ENCODE data around the gene PBX1. TPM values are rescaled to one million over a fixed set of nuclear protein-coding genes. Genes with fewer than 3 reads are reported as not detected.
"Not testable (repeated sequence)": the region's sequence is repeated elsewhere in the genome, so short reads cannot be mapped to it uniquely, and the experiment has no call there.

The PBX1 gene
- total RNA-seq, 2 experiments from 2014 or later, result 0.18 to 0.37 TPM

DNA sequence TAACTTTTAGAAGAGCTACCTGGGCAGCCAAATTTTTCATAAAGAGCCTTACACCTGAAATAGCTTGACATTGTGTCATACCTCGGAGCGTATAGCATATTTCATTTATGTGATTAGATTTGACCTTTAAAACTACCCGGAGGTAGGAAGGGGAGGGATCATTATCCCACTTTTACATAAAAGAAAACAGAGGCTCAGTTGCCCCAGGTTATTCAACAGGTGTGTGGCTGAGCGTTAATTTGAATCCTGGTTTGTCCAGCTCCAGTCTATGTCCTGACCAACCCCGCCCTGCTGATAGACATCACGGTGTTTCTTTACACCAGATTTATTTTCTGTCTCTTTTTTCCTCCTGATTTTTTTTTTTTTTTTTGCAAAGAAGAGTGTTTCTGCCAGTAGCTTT, 39.7 kb downstream of the PBX1 start:
- H3K27ac Mint-ChIP-seq, result no peak overlapping the region
- intact Hi-C loops (cut with DNase I, micrococcal nuclease), result no loop called here
- no peaks in the 10 kb centered on the region for H3K27me3 Mint-ChIP-seq
- DNase-seq, result no peak
- no peaks in the 10 kb centered on the region for H3K36me3 Mint-ChIP-seq (ENCODE audit: low read depth)
- CTCF ChIA-PET, result interaction anchor here (1.0 kb wide), 1 partner anchor 25 kb away, joined by 3 read pairs; no protein-coding TSS in a partner anchor
- no peaks in the 10 kb centered on the region for H3K4me1 Mint-ChIP-seq
- ATAC-seq, result no peak
- POLR2A ChIA-PET, result no interaction called here
- H3K9me3 Mint-ChIP-seq (ENCODE audit: low read depth), result no peaks in the 10 kb centered on the region
- H3K4me3 Mint-ChIP-seq, result no peak overlapping the region

DNA sequence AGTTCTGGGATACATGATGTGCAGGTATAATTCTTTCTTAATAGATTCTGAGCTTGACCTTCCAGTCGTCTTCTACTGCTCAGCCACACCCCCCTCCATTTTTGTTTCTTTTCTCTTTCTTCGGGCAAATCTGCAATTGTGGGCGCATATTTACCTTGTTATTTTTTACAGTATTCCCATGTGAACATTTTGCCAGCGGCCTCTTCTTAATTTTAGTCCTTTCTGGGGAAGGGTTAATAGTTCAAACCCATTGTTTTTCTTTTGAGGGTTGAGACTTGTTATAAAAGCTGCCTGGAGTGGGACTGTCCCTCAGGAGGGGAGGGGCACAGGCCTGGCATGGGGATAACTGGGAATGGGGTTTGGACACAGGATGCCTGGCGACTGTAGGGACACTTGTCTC, 40.3 kb downstream of the PBX1 start:
- DNase-seq (no peak), ATAC-seq (no peak)
- no peaks in the 10 kb centered on the region for H3K27me3 Mint-ChIP-seq
- H3K27ac Mint-ChIP-seq, result no peak overlapping the region
- H3K4me3 Mint-ChIP-seq, result no peak overlapping the region
- no peaks in the 10 kb centered on the region for H3K9me3 Mint-ChIP-seq (ENCODE audit: low read depth)
- intact Hi-C loops (cut with DNase I, micrococcal nuclease), result no loop called here
- CTCF ChIA-PET, result interaction anchor here (0.8 to 1.0 kb wide), 2 partner anchors 25 to 26 kb away, joined by 3 read pairs; no protein-coding TSS in a partner anchor
- no peaks in the 10 kb centered on the region for H3K36me3 Mint-ChIP-seq (ENCODE audit: low read depth)
- no peaks in the 10 kb centered on the region for H3K4me1 Mint-ChIP-seq
- POLR2A ChIA-PET, result interaction anchor here (0.7 kb wide), 1 partner anchor 1408 kb away, joined by 11 read pairs; no protein-coding TSS in a partner anchor

DNA sequence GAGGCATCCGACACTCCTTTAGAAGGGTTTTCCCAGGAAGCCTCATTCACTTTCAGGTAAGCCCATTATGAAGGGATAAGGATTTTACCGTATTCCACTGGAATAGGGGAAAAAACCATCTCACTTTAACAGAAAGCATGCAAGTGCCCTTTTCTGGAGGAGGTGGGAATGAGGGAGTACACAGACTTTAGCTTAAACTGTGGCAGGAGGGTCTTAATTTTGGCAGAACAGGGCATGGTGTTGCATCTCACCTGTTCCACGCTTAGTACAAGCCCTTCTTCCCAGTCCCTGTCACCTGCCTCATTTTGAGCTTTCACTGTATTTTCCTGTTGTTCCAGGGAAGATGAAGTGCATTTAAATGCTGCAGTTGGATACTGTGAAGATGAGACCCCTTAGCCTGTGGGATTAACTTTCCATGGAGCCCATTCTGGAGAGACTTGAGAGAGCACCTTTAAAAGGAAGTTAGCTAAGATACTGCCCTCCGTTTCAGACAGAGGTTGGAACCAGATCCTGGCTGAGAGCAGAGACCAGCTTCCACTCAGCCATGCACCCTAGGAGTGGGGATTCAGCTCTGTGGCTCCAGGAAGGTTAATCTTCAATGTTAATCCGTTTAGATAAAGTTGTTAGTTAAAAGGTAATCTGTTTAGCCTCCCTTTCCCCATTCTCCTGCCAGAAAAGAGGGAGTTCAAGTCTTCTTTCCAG, 42.6 kb downstream of the PBX1 start:
- no peak for DNase-seq
- CTCF ChIA-PET, result no interaction called here
- Mint-ChIP-seq H3K9me3 (ENCODE audit: low read depth) (no peaks in the 10 kb centered on the region), H3K27me3 (no peaks in the 10 kb centered on the region), H3K27ac (no peak overlapping the region), H3K4me3 (no peak overlapping the region), H3K36me3 (ENCODE audit: low read depth) (no peaks in the 10 kb centered on the region), H3K4me1 (no peaks in the 10 kb centered on the region)
- ATAC-seq, result no peak
- intact Hi-C loops (cut with DNase I, micrococcal nuclease), result no loop called here
- POLR2A ChIA-PET, result no interaction called here

GRCh38 chr1:164602101-164602422, 43.1 kb downstream of the PBX1 start:
- intact Hi-C loops (cut with DNase I, micrococcal nuclease), result no loop called here
- DNase-seq (no peak), ATAC-seq (no peak)
- H3K4me1 Mint-ChIP-seq, result no peaks in the 10 kb centered on the region
- H3K4me3 Mint-ChIP-seq, result no peak overlapping the region
- H3K36me3 Mint-ChIP-seq (ENCODE audit: low read depth), result no peaks in the 10 kb centered on the region
- POLR2A ChIA-PET, result no interaction called here
- CTCF ChIA-PET, result no interaction called here
- no peak overlapping the region for H3K27ac Mint-ChIP-seq
- no peaks in the 10 kb centered on the region for H3K27me3 Mint-ChIP-seq
- no peaks in the 10 kb centered on the region for H3K9me3 Mint-ChIP-seq (ENCODE audit: low read depth)

GRCh38 chr1:164602480-164603093, 43.6 kb downstream of the PBX1 start:
- Mint-ChIP-seq H3K36me3 (ENCODE audit: low read depth) (no peaks in the 10 kb centered on the region), H3K9me3 (ENCODE audit: low read depth) (no peaks in the 10 kb centered on the region), H3K4me1 (no peaks in the 10 kb centered on the region), H3K4me3 (no peak overlapping the region), H3K27me3 (no peaks in the 10 kb centered on the region), H3K27ac (no peak overlapping the region)
- ATAC-seq (no peak), DNase-seq (no peak)
- intact Hi-C loops (cut with DNase I, micrococcal nuclease), result no loop called here
- ChIA-PET POLR2A (interaction anchor here (0.6 kb wide), 1 partner anchor 23 kb away, joined by 3 read pairs; no protein-coding TSS in a partner anchor), CTCF (interaction anchor here (0.6 kb wide), 1 partner anchor 179 kb away, joined by 3 read pairs; no protein-coding TSS in a partner anchor)

DNA sequence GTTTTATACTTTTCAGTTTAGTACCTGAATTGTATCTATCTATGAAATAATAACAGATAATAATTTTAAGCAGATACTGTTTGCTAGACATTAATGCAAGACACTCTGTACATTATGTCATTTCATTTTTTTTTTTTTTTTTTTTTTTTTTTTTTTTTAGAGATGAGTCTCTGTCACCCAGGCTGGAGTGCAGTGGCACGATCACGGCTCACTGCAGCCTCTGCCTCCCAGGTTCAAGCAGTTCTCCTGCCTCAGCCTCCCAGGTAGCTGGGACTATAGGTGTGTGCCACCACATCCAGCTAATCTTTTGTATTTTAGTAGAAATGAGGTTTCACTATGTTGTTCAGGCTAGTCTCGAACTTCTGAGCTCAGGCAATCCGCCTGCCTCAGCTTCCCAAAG, 44.8 kb downstream of the PBX1 start:
- H3K36me3 Mint-ChIP-seq (ENCODE audit: low read depth); H3K9me3 Mint-ChIP-seq (ENCODE audit: low read depth); H3K4me1 Mint-ChIP-seq; intact Hi-C loops (cut with DNase I, micrococcal nuclease); H3K27me3 Mint-ChIP-seq; DNase-seq; H3K27ac Mint-ChIP-seq; H3K4me3 Mint-ChIP-seq; ATAC-seq; POLR2A ChIA-PET; CTCF ChIA-PET: not testable (repeated sequence)

DNA sequence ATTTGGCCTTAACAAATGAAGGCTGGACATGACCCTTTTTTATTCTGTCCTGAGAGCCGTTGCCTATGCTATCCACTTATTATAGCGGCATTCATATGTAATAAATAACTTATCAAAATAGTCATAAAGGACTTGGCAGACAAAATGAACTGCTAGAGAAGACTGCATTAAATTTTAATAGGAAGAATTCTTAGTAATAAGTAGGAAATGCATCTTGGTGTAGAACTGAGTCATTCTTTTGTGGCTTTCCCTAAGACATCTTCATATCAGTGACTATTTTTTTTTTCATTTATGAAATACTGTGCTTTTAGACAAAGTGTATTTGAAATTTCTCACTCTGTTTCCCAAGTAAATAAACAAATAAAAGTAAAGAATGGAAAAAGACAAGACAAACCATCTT, 45.6 kb downstream of the PBX1 start:
- ChIA-PET CTCF (no interaction called here), POLR2A (no interaction called here)
- no peaks in the 10 kb centered on the region for H3K27me3 Mint-ChIP-seq
- H3K4me1 Mint-ChIP-seq, result no peaks in the 10 kb centered on the region
- no peak for ATAC-seq
- H3K4me3 Mint-ChIP-seq, result no peak overlapping the region
- intact Hi-C loops (cut with DNase I, micrococcal nuclease), result no loop called here
- no peaks in the 10 kb centered on the region for H3K9me3 Mint-ChIP-seq (ENCODE audit: low read depth)
- no peak for DNase-seq
- no peaks in the 10 kb centered on the region for H3K36me3 Mint-ChIP-seq (ENCODE audit: low read depth)
- H3K27ac Mint-ChIP-seq, result no peak overlapping the region

GRCh38 chr1:164605254-164606091, 46.5 kb downstream of the PBX1 start:
- H3K4me3 Mint-ChIP-seq, result no peak overlapping the region

GRCh38 chr1:164607351-164607750, 48.4 kb downstream of the PBX1 start:
- Mint-ChIP-seq H3K27ac (no peak overlapping the region), H3K4me1 (no peaks in the 10 kb centered on the region), H3K4me3 (no peak overlapping the region), H3K36me3 (ENCODE audit: low read depth) (no peaks in the 10 kb centered on the region), H3K27me3 (no peaks in the 10 kb centered on the region), H3K9me3 (ENCODE audit: low read depth) (no peaks in the 10 kb centered on the region)
- intact Hi-C loops (cut with DNase I, micrococcal nuclease), result no loop called here
- POLR2A ChIA-PET, result no interaction called here
- CTCF ChIA-PET, result no interaction called here
- DNase-seq (no peak), ATAC-seq (no peak)

More at GRCh38 chr1:164605254-164606091, 46.5 kb downstream of the PBX1 start:
- Mint-ChIP-seq H3K4me1 (no peaks in the 10 kb centered on the region), H3K9me3 (ENCODE audit: low read depth) (no peaks in the 10 kb centered on the region), H3K27me3 (no peaks in the 10 kb centered on the region), H3K27ac (no peak overlapping the region), H3K36me3 (ENCODE audit: low read depth) (no peaks in the 10 kb centered on the region)
- intact Hi-C loops (cut with DNase I, micrococcal nuclease), result no loop called here
- DNase-seq (no peak), ATAC-seq (no peak)
- ChIA-PET CTCF (interaction anchor here (0.7 kb wide), 1 partner anchor 325 kb away, joined by 3 read pairs; no protein-coding TSS in a partner anchor), POLR2A (no interaction called here)

DNA sequence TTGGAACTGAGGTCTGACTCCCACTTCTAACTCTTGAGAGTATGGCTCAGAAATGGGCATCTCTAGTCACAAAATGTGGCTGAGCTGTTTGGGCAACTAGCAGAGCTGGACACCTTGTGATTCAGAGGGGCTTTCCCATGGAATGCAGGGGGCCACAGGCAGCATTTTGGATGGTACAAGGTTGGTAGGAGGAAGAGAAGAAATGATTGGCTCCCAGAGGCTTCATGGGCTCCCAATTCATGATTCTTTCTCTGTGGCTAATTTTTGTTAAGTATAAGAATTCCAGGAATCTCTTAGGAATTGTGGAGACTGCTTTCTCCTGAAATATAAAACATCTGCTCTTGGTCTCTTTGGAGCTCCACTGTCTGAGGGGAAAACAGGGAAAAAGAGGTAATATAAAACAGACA, 49.7 kb downstream of the PBX1 start:
- Mint-ChIP-seq H3K4me1 (no peaks in the 10 kb centered on the region), H3K27ac (no peak overlapping the region), H3K9me3 (ENCODE audit: low read depth) (no peaks in the 10 kb centered on the region), H3K36me3 (ENCODE audit: low read depth) (no peaks in the 10 kb centered on the region), H3K4me3 (no peak overlapping the region), H3K27me3 (no peaks in the 10 kb centered on the region)
- intact Hi-C loops (cut with DNase I, micrococcal nuclease), result no loop called here
- POLR2A ChIA-PET, result interaction anchor here (0.7 kb wide), 1 partner anchor 85 kb away, joined by 8 read pairs; no protein-coding TSS in a partner anchor
- CTCF ChIA-PET, result no interaction called here
- ATAC-seq (no peak), DNase-seq (no peak)

GRCh38 chr1:164609089-164609488, 50.1 kb downstream of the PBX1 start:
- POLR2A ChIA-PET, result interaction anchor here (0.7 kb wide), 1 partner anchor 84 kb away, joined by 8 read pairs; no protein-coding TSS in a partner anchor
- ATAC-seq, result no peak
- Mint-ChIP-seq H3K9me3 (ENCODE audit: low read depth) (no peaks in the 10 kb centered on the region), H3K27me3 (no peaks in the 10 kb centered on the region), H3K4me1 (no peaks in the 10 kb centered on the region), H3K36me3 (ENCODE audit: low read depth) (no peaks in the 10 kb centered on the region), H3K4me3 (no peak overlapping the region), H3K27ac (no peak overlapping the region)
- intact Hi-C loops (cut with DNase I, micrococcal nuclease), result no loop called here
- no peak for DNase-seq
- CTCF ChIA-PET, result no interaction called here

All from activated CD4-positive, alpha-beta T cell treated with anti-CD3 and anti-CD28 coated beads for 36 hours (primary cell).